Breast epithelium (tissue), 4 donors: ENCODE results near the gene SIGLEC10. TPM values are rescaled to one million over a fixed set of nuclear protein-coding genes. Genes with fewer than 3 reads are reported as not detected.

Experiments used
- DNase-seq, 2 donors: peaks; one replicate each; pipeline ENCODE4 v3.0.0-alpha.2; 2019; ENCODE audit warnings: low spot score in 2 of 2
- H3K27ac ChIP-seq, 2 donors: fragments of 200-600 bp; sonication (generic) in 1 of 2; one replicate each; pipeline ENCODE4 v1.5.1; 2016 to 2019; ENCODE audit warnings: mild to moderate bottlenecking in 1 of 2
- H3K27me3 ChIP-seq, 2 donors: fragments of 200-600 bp; sonication (generic) in 1 of 2; one replicate each; pipeline versions ENCODE4 v1.5.1 to v1.6.0; 2017 to 2019; ENCODE audit warnings: control low read depth in 1 of 2, mild to moderate bottlenecking in 1 of 2
- H3K36me3 ChIP-seq: fragments of 200-600 bp; one replicate; pipeline ENCODE4 v1.5.1; 2019
- H3K4me1 ChIP-seq, 2 donors: fragments of 200-600 bp; sonication (generic); one replicate each; pipeline ENCODE4 v1.5.1; 2016 to 2019; ENCODE audit warnings: control low read depth in 1 of 2
- H3K4me3 ChIP-seq, 3 donors: fragments of 200-600 bp; sonication (generic); 1 replicate in 2 of 3; 2 replicates in 1 of 3; pipeline ENCODE4 v1.5.1; 2016 to 2019; ENCODE audit warnings: mild to moderate bottlenecking in 3 of 3, moderate library complexity in 2 of 3
- H3K9me3 ChIP-seq, 2 donors: fragments of 200-600 bp; sonication (generic) in 1 of 2; one replicate each; pipeline ENCODE4 v1.5.1; 2016 to 2019; ENCODE audit warnings: control low read depth in 1 of 2
- CTCF ChIP-seq, 3 donors: fragments of 450-650 bp; IDR thresholded peaks; one replicate each; pipeline ENCODE4 v1.5.1; 2016 to 2017; ENCODE audit warnings: antibody characterized with exemption in 3 of 3, mild to moderate bottlenecking in 3 of 3, moderate library complexity in 3 of 3
- POLR2A ChIP-seq: fragments of 450-650 bp; IDR thresholded peaks from one replicate; pipeline ENCODE4 v1.6.1; 2016; ENCODE audit warnings: antibody characterized with exemption, mild to moderate bottlenecking, moderate library complexity
- POLR2AphosphoS5 ChIP-seq, 3 donors: sonication (generic); formaldehyde crosslinking; IDR thresholded peaks; one replicate each; pipeline ENCODE4 v1.6.1; 2017; ENCODE audit warnings: antibody characterized with exemption in 3 of 3
- intact Hi-C: fragments of 100-400 bp; cut with DNase I; formaldehyde crosslinking; loops from one replicate; pipeline ENCODE4 v1.15.1; 2023; ENCODE audit warnings: low total_unique reads
- total RNA-seq, 3 donors: library from RNA; depleted of rRNA; stranded (reverse); fragments of >200 nt; gene quantifications; one replicate each; pipeline ENCODE4 v1.1.0, GENCODE V29; 2016

The SIGLEC10 gene
- total RNA-seq, 3 donors from 2014 or later = 1.8 to 17.0 (median 10.2) TPM

- no peaks in the 10 kb centered on the region for H3K9me3 ChIP-seq
Measured at GRCh38 chr19:51461723-51462161, 44.3 kb upstream of the SIGLEC10 start.

GRCh38 chr19:51460164-51460992 lies 42.9 kb upstream of the SIGLEC10 start:
- peaks cover 0 to 55% of the 10 kb centered on the region in 2 donors for H3K27me3 ChIP-seq
- H3K4me3 ChIP-seq = peak overlapping the region in 1 of 3 donors; percentile 37
- TF ChIP-seq CTCF (IDR thresholded peaks at IDR 0.05) (no peak), POLR2AphosphoS5 (IDR thresholded peaks at IDR 0.05) (no peak), POLR2A (no peak)
- no peaks in the 10 kb centered on the region for H3K9me3 ChIP-seq
- intact Hi-C loops = no loop called here
- H3K36me3 ChIP-seq = no peaks in the 10 kb centered on the region
- DNase-seq = no peak
- H3K27ac ChIP-seq = no peak overlapping the region
- H3K4me1 ChIP-seq = no peaks in the 10 kb centered on the region

More at GRCh38 chr19:51461723-51462161, 44.3 kb upstream of the SIGLEC10 start:
- H3K27me3 ChIP-seq = peaks cover 0 to 58% of the 10 kb centered on the region in 2 donors
- no peak overlapping the region for H3K4me3 ChIP-seq
- H3K36me3 ChIP-seq = no peaks in the 10 kb centered on the region
- TF ChIP-seq POLR2A (no peak), POLR2AphosphoS5 (IDR thresholded peaks at IDR 0.05) (no peak), CTCF (IDR thresholded peaks at IDR 0.05) (no peak)
- no peaks in the 10 kb centered on the region for H3K4me1 ChIP-seq
- intact Hi-C loops = loop anchor here (2.0 kb wide), 1 partner anchor 63 kb away; no protein-coding TSS in a partner anchor
- no peak for DNase-seq
- no peak overlapping the region for H3K27ac ChIP-seq

- H3K36me3 ChIP-seq = no peaks in the 10 kb centered on the region
- TF ChIP-seq CTCF (IDR thresholded peaks at IDR 0.05) (no peak), POLR2A (no peak), POLR2AphosphoS5 (IDR thresholded peaks at IDR 0.05) (no peak)
- intact Hi-C loops = loop anchor here (10.0 kb wide), 1 partner anchor 554 kb away; no protein-coding TSS in a partner anchor
- no peaks in the 10 kb centered on the region for H3K4me1 ChIP-seq
- H3K9me3 ChIP-seq = no peaks in the 10 kb centered on the region
- H3K27ac ChIP-seq = no peak overlapping the region
- H3K4me3 ChIP-seq = no peak overlapping the region
- no peak for DNase-seq
- peaks cover 0 to 48% of the 10 kb centered on the region in 2 donors for H3K27me3 ChIP-seq
Measured at GRCh38 chr19:51458899-51459505, 41.6 kb upstream of the SIGLEC10 start.

DNA sequence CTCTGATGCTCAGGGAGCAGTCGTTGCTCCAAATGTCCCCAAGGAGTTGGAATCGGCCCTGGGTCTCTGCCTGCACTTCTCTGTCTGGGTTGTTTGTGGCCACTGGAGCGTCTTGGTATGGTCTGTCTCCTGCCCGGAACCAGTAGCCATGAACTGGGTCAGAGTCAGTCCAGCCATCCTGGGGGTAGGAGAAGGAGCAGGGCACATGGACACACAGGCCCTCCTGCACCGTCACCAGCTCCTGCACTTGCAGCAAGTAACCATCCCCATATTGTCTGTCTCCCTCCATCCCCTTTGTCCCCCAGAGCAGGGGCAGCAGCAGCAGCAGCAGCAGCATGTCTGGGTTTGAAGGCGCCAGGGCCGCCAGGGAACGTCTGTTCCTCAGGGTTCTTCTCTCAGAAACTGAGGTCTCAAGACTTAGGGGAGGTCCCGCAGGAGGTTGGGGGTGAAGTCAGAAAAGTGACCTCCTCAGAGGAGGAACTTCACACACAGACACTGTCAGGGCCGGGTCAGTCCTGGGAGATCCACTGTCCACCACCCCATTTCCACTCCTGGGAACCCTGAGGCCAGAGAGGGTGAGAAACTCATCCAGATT lies 40.7 kb upstream of the SIGLEC10 start, which contains the start of gene SIGLEC8:
Gene SIGLEC8 (minus strand): TSS at position 404 of the 595 bp plus-strand sequence. CDS start 67 bp downstream, at position 337.
- DNase-seq = no peak
- no peak for TF ChIP-seq CTCF (IDR thresholded peaks at IDR 0.05)
- no peak for TF ChIP-seq POLR2AphosphoS5 (IDR thresholded peaks at IDR 0.05)
- no peak for TF ChIP-seq POLR2A
- no peaks in the 10 kb centered on the region for H3K4me1 ChIP-seq
- no peaks in the 10 kb centered on the region for H3K36me3 ChIP-seq
- H3K9me3 ChIP-seq = no peaks in the 10 kb centered on the region
- intact Hi-C loops = loop anchor here (10.0 kb wide), 1 partner anchor 553 kb away; no protein-coding TSS in a partner anchor
- no peak within 1 kb of the TSS for H3K27ac ChIP-seq
- no peak within 1 kb of the TSS for H3K4me3 ChIP-seq
- peaks cover 0 to 56% of the 10 kb centered on the region in 2 donors for H3K27me3 ChIP-seq
